Ovary (tissue), 9 donors: ENCODE results near the gene FBXO9. TPM values are rescaled to one million over a fixed set of nuclear protein-coding genes. Genes with fewer than 3 reads are reported as not detected.

ENCODE experiments used
- DNase-seq, 5 donors: peaks; one replicate each; pipeline ENCODE4 v3.0.0-alpha.2; 2019 to 2020
- H3K27ac ChIP-seq, 2 donors: fragments of 200-600 bp; one replicate each; pipeline versions ENCODE4 v1.5.1 to v1.8.0; 2019 to 2022
- H3K27me3 ChIP-seq: fragments of 200-600 bp; one replicate; pipeline ENCODE4 v1.8.0; 2022
- H3K36me3 ChIP-seq: fragments of 200-600 bp; sonication (generic); one replicate; pipeline ENCODE4 v1.5.1; 2019
- H3K4me1 ChIP-seq: one replicate; pipeline ENCODE4 v1.8.1; 2013; ENCODE audit warnings: mild to moderate bottlenecking, moderate library complexity; ENCODE audit not compliant: insufficient read depth
- H3K4me3 ChIP-seq: fragments of 200-600 bp; sonication (generic); one replicate; pipeline ENCODE4 v1.5.1; 2017
- H3K9me3 ChIP-seq, 2 donors: fragments of 200-600 bp in 1 of 2; sonication (generic) in 1 of 2; one replicate each; pipeline versions ENCODE4 v1.5.1 to v1.8.1; 2013 to 2019; ENCODE audit warnings: mild to moderate bottlenecking in 1 of 2, moderate library complexity in 1 of 2
- CTCF ChIP-seq, 3 donors: fragments of 450-650 bp in 2 of 3; fragments of 200-600 bp in 1 of 3; IDR thresholded peaks; one replicate each; pipeline versions ENCODE4 v1.5.1 to v1.8.0; 2016 to 2022; ENCODE audit warnings: antibody characterized with exemption in 3 of 3, mild to moderate bottlenecking in 1 of 3
- EP300 ChIP-seq: sonication (generic); formaldehyde crosslinking; IDR thresholded peaks from one replicate; pipeline ENCODE4 v1.6.1; 2017; ENCODE audit warnings: antibody characterized with exemption
- POLR2A ChIP-seq: fragments of 450-650 bp; IDR thresholded peaks from one replicate; pipeline ENCODE4 v1.6.1; 2017; ENCODE audit warnings: antibody characterized with exemption, mild to moderate bottlenecking, moderate library complexity
- WGBS, 3 donors: extraction: QIAGEN DNeasy Blood & Tissue Kit in 1 of 3; methylation state at CpG; one replicate each; pipeline versions ENCODE4 v1.1.5 to v1.1.7; 2013 to 2017; 5-methylcytosine and 5-hydroxymethylcytosine counted together
- intact Hi-C, 4 donors: fragments of 100-400 bp; cut with DNase I; formaldehyde crosslinking; loops; one replicate each; pipeline versions ENCODE4 v1.11.0 to v1.15.1; 2022 to 2023
- polyA plus RNA-seq, 2 donors: library from polyadenylated mRNA; stranded (reverse); fragments of 200-250 nt in 1 of 2; fragments of 350-450 nt in 1 of 2; fragmentation: Illumina TruSeq in 1 of 2; extraction: RNeasy Lipid Tissue Mini Kit (QIAGEN cat#74804) in 1 of 2; gene quantifications; one replicate each; pipeline ENCODE4 v1.2.3, GENCODE V29; 2013 to 2014
- total RNA-seq, 7 donors: library from RNA; depleted of rRNA in 2 of 7; stranded (reverse); fragments of >200 nt in 2 of 7; fragmentation: NEBNext Ultra II Directional in 3 of 7; extraction: Animal tissue kit (Norgen Biotek cat#: 25700) in 3 of 7; gene quantifications; one replicate each; pipeline versions ENCODE4 v1.1.0 to v1.2.4, GENCODE V29; 2016 to 2023
- donor health status: DM: no; HTN: no; CAD: no; lungs with moderate emphysema.
- donor health status: DM: no; HTN: no; CAD: no.
- donor health status: Bipolar disorder and iron deficiency.
- donor health status: DM: yes; HTN: yes; CAD: no.
- donor health status: DM: no; HTN: no; CAD: no.
- donor health status: DM: yes; HTN: yes; CAD: no.

Gene FBXO9
- total and polyA plus RNA-seq, 9 donors = 31.6 to 86.3 (median 71.6) TPM

DNA sequence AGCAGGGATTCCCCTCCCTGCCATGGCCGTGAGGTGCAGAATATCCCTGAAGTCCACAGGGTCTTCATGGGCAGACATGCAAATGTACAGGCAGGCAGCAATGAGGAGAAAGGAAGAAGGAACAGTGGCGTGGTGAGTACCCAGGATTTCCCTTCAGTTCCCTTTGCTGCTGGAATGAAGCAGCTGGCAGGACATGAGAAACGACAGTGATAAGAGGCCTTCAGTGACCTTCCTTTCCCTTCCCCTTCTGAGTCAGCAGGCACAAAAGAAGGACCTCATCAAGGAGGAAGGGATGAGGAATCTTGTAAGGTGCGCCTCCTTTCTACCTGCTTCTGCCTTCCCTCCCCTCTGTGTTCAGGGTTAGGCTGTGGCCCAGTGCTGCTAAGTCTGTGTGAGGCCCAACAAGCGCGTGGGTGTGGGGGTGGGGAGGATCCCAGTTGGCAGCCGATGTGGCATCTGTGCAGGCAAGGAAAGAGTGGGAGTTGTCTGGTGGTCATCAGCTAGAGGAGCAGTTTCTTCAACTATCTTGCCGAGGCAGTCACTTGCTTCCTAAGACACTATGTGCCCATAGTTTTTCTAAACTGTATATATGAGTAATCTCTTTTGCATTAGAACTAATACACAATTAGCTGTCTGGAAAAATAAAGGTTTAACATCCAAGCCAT is 29.5 kb upstream of the FBXO9 start:
- DNase-seq = no peak
- WGBS, 3 donors = 65 to 71% (median 66%) methylated on average over 8 of the region's 8 CpGs
- Histone ChIP-seq H3K4me1 (peaks cover 9% of the 10 kb centered on the region), H3K27me3 (no peaks in the 10 kb centered on the region), H3K9me3 (no peaks in the 10 kb centered on the region), H3K4me3 (no peak overlapping the region), H3K36me3 (no peaks in the 10 kb centered on the region), H3K27ac (no peak overlapping the region)
- intact Hi-C loops = no loop called here
- TF ChIP-seq EP300 (no peak), CTCF (IDR thresholded peaks at IDR 0.05) (no peak), POLR2A (no peak)

- 54 to 100% (median 97%) methylated on average over 1 of the region's 1 CpG for WGBS, 3 donors
- Histone ChIP-seq H3K4me1 (peaks cover 9% of the 10 kb centered on the region), H3K27me3 (no peaks in the 10 kb centered on the region), H3K27ac (no peak overlapping the region), H3K4me3 (no peak overlapping the region), H3K36me3 (no peaks in the 10 kb centered on the region), H3K9me3 (no peaks in the 10 kb centered on the region)
- no peak for DNase-seq
- intact Hi-C loops = no loop called here
- TF ChIP-seq POLR2A (no peak), EP300 (no peak), CTCF (IDR thresholded peaks at IDR 0.05) (no peak)
Measured at GRCh38 chr6:53038141-53038540, 27.1 kb upstream of the FBXO9 start.

GRCh38 chr6:53038596-53038995 is 26.6 kb upstream of the FBXO9 start:
- Histone ChIP-seq H3K27ac (no peak overlapping the region), H3K36me3 (no peaks in the 10 kb centered on the region), H3K4me1 (peaks cover 7% of the 10 kb centered on the region), H3K4me3 (no peak overlapping the region), H3K9me3 (no peaks in the 10 kb centered on the region), H3K27me3 (no peaks in the 10 kb centered on the region)
- DNase-seq = no peak
- TF ChIP-seq CTCF (IDR thresholded peaks at IDR 0.05) (no peak), POLR2A (no peak), EP300 (no peak)
- intact Hi-C loops = no loop called here

DNA sequence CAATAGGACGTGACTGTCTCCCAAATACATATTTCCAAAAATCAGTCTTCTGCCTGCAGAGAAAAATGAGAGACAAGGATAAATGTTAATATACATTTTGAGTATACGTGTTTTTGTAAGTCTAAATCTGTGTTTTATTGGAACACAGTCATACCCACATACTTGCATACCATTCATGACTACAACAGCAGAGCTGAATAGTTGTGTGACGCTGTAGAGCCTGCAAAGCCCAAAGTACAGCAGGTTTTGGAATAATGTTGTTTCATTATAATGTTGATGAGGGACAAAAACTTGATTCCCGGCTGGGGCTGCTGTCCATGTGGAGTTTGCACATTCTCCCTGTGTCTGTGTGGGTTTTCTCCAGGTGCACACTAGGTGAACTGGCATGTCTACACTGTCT is 23.8 kb upstream of the FBXO9 start:
- H3K4me1 ChIP-seq = peaks cover 4% of the 10 kb centered on the region
- no peaks in the 10 kb centered on the region for H3K9me3 ChIP-seq
- no peaks in the 10 kb centered on the region for H3K36me3 ChIP-seq
- no peak overlapping the region for H3K27ac ChIP-seq
- WGBS, 3 donors = 80 to 93% (median 92%) methylated on average over 4 of the region's 4 CpGs
- intact Hi-C loops = no loop called here
- no peak overlapping the region for H3K4me3 ChIP-seq
- no peak for DNase-seq
- H3K27me3 ChIP-seq = no peaks in the 10 kb centered on the region
- TF ChIP-seq CTCF (IDR thresholded peaks at IDR 0.05) = no peak
- no peak for TF ChIP-seq POLR2A
- no peak for TF ChIP-seq EP300
